GM23248 (cell line): ENCODE measurements around the gene MPV17.

Source experiments
- EZH2 ChIP-seq: fragments of 200-600 bp; sonication (generic); IDR thresholded peaks from 2 replicates; pipeline ENCODE4 v1.6.1; 2018; ENCODE audit warnings: antibody characterized with exemption, mild to moderate bottlenecking; ENCODE audit not compliant: insufficient read depth, poor library complexity, severe bottlenecking
- EZH2phosphoT487 ChIP-seq: fragments of 200-600 bp; sonication (generic); IDR thresholded peaks from 2 replicates; pipeline ENCODE4 v1.6.1; 2018; ENCODE audit warnings: antibody characterized with exemption, moderate library complexity, mild to moderate bottlenecking, low read depth; ENCODE audit not compliant: insufficient read depth

DNA sequence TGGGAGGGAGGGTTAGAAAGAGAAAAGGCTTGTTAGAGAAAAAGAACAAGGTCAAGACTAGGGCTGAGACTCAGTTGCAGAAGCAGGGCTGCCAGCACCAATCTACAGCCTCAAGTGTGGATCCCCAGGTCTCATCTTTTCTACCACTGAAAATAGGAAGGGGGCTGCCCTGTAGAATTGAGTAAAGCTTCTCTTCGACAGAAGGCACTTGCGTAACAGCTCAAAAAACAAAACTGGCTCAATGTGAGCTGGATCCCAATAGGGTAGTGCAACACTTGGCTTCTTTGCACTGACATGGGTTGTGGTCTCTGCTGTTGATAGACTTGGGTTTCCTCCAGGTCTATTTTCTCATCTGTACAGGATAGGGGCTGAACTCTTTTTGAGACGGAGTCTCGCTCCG, 1.8 kb upstream of the MPV17 start:
- TF ChIP-seq EZH2 (no peak), EZH2phosphoT487 (no peak)
